Stimulated activated CD4-positive, alpha-beta T cell treated with anti-CD3 and anti-CD28 coated beads, Interleukin-1b, Interleukin-23, amount 100 ng/mL, for 1 hour (primary cell): Measurements from ENCODE around the gene SLC27A6.
"Not testable (repeated sequence)": the region's sequence is repeated elsewhere in the genome, so short reads cannot be mapped to it uniquely, and the experiment has no call there.

ENCODE experiments used
- DNase-seq, 2 donors: peaks; one replicate each; pipeline ENCODE4 v3.0.0-alpha.2; 2020; ENCODE audit warnings: low read depth in 2 of 2

SLC27A6 gene

DNA sequence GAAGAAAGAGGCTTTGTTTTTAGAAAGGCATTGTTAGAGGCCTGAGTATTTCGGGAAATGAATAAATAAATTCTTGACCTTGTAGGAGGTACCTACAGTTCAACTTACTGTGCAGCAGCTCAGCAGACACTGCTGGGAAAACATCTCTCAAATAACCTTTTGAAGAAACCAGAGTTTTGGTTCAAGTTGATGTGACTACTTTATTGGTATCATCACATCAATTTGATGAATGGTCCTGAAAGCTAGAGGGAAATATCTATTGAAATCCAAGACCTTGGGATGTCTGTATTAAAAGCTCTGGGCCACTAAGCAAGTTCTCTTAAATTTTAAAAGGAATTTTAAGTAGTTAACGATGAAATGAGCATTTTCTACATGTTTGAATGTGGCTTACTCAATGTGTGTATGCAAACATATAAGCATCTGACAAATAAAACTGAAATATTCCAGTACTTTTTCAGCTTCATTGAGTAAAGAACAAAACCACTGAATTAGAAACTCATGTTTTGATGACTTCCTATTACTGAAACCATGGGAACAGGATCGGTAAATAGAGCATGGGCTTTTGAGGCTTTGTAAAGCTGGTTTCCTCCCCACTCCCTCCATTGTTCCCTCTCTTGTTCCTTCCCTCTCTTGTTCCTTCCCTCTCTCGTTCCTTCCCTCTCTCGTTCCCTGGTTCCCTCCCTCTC lies 36.7 kb downstream of the SLC27A6 start:
- DNase-seq: no peak

- no peak for DNase-seq
Measured at GRCh38 chr5:129002527-129002842, 37.2 kb downstream of the SLC27A6 start.

DNA sequence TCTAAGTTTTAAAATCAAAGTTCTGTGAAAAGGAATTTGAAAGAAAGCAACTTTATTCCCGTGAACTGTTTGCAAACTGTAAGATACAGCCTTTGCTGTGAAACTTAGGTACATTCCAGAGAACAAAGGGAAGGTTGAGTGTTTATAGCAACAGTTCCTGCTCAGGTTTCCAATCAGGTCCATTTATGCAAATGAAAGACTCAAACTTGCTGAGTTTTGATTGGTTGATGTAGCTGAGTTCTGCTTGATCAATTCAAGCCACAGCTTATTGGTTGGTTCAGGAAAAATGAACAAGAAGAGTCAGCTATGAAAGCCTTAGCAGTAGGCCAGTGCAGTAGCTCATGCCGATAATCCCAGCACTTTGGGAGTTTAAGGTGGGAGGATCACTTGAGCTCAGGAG lies 37.9 kb downstream of the SLC27A6 start:
- DNase-seq: no peak

- DNase-seq: no peak
Measured at GRCh38 chr5:129014185-129014584, 48.9 kb downstream of the SLC27A6 start.

- DNase-seq: no peak
Measured at GRCh38 chr5:129018837-129019236, 53.5 kb downstream of the SLC27A6 start.

GRCh38 chr5:129019401-129019908 lies 54.2 kb downstream of the SLC27A6 start:
- no peak for DNase-seq

DNA sequence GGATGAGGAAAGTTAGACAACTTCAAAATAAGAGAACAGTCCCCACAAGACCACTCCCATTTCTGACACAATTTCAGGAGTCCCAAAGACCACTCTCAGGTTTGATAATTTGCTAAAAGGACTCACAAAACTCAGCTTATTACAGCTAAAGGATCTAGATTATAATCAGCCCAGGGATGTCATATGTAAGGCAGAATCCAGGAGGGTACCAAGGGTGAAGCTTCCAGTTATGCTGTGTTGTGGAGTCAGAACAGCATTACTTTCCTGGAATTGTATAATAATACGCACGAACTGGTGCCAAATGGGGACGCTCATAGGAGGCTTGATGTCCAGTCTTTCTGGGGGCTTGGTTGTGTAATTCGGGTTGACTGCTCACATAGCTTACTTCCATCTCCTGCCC lies 55.4 kb downstream of the SLC27A6 start:
- no peak for DNase-seq

DNA sequence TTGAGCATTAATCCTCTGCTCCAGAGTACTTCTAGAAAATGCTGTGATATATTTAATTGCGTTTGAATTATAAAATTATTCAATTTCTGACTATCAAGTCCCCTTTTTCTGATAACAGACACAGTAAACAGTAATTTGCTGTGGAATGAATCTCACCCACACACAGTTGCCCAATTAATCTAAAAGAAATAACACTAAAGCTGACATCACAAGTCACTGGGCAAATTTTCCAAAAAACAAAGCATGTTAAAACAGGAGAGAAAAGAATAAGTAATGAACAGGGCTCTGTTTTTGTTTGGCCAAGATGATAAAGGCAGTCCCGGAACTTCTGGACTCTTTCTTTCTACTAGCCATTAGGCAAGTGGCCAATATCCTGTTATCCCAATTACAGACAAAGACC lies 56.5 kb downstream of the SLC27A6 start:
- no peak for DNase-seq

DNA sequence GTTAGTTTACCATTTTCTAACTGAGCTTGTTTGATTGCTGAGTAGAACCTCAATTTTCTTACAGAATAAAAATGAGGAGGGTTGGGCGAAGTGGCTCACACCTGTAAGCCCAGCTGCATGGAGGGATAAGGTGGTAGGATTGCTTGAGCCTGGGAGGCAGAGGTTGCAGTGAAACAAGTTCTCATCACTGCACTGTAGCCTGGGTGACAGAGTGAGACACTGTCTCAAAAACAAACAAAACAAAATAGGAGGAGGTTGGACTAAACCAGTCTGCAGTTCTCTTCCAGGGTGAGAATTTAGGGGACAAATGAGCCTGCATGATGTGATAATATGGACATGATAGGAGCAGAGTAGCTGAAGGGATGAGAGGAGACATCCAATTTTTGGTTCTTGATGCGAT lies 57.3 kb downstream of the SLC27A6 start:
- DNase-seq: no peak

DNA sequence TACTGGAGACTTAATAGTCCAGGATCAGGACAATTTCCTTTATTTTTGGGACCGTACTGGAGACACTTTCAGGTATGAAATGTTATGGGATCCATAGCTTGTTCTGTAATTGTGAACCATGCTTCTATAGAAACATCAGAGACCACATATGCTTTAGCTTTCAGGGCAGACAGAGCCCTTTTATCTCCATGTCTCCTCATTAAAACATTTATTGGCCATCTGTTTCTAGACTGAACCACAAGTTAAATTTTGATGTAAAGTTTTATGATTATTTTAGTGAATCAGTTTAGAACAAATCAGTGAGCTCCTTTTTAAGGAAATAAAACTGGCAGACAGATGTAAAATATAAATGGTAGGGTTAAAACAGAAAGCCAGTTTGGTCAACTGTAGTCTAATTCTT lies 62.0 kb downstream of the SLC27A6 start:
- DNase-seq: no peak

GRCh38 chr5:129031886-129032683 lies 66.8 kb downstream of the SLC27A6 start:
- no peak for DNase-seq

GRCh38 chr5:129036257-129036656 lies 71.0 kb downstream of the SLC27A6 start:
- DNase-seq: not testable (repeated sequence)

GRCh38 chr5:129041196-129041881 lies 76.1 kb downstream of the SLC27A6 start:
- DNase-seq: no peak

DNA sequence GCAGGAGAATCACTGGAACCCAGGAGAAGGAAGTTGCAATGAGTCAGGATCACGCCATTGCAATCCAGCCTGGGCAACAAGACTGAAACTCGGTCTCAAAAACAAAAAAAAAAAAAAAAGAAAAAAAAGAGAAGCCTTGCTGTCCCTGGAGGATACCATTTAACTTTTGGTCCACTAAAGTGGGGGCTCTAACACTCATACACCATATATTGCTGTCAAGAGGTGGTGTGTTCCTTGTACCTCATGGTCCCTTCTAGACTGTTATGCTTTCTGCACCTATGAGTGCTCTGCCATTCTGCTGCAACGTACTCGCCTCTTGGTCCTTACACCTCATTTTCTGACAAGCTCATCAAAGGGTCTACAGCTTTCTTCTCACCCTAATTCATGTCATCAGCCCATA lies 77.0 kb downstream of the SLC27A6 start:
- no peak for DNase-seq

- no peak for DNase-seq
Measured at GRCh38 chr5:129043894-129044293, 78.6 kb downstream of the SLC27A6 start.

- no peak for DNase-seq
Measured at GRCh38 chr5:129046151-129046550, 80.9 kb downstream of the SLC27A6 start.

- DNase-seq: no peak
Measured at GRCh38 chr5:129048509-129048908, 83.2 kb downstream of the SLC27A6 start.

- DNase-seq: no peak
Measured at GRCh38 chr5:129049126-129049799, 84.0 kb downstream of the SLC27A6 start.

DNA sequence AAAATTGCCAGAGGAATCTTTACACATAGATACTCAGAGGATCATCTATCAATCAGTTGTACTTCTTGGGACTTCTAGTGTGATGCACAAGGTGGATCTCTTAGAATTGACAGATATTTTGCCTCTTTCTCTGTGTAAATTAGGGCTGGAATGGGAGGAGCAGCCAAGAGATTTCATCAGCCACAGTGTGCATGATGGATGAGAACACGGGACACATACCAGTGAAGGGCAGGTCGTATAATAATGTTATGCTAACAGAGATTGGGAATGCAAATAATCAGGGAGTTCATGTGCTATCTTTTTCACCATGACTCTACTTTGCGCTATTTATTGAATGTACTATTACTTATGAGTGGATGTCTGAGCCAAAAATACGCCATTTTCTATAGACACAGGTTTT lies 86.0 kb downstream of the SLC27A6 start:
- DNase-seq: no peak

DNA sequence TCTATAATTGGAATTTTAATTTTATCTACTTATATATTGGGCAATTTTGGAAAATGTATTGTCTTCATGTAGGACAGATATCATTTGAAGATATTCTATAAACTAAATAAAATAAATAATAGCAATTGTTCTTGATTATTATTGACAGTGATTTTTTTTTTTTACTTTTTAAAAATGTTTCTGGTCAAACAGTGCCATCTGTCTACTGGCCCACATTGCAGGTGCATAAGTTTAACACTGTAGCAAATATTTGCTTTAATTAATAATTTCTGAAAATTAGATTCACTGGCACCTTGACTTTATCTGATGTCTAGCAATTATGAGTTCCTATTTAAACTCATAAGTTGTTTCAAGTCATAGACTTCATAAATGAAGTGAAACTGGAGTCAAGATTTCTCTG lies 88.2 kb downstream of the SLC27A6 start:
- no peak for DNase-seq

DNA sequence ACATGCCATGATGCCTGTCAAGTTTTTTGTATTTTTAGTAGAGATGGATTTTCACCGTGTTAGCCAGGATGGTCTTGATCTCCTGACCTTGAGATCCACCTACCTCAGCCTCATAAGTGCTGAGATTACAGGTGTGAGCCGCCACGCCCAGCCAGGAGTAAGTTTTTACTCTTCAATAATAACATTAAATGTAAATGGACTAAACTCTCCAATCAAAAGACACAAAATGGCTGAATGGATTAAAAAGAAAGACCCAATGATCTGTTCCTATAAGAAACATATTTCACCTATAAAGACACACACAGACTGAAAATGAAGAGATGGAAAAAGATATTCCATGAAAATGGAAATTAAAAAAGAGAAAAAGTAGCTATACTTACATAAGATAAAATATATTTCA lies 92.0 kb downstream of the SLC27A6 start:
- DNase-seq: no peak

DNA sequence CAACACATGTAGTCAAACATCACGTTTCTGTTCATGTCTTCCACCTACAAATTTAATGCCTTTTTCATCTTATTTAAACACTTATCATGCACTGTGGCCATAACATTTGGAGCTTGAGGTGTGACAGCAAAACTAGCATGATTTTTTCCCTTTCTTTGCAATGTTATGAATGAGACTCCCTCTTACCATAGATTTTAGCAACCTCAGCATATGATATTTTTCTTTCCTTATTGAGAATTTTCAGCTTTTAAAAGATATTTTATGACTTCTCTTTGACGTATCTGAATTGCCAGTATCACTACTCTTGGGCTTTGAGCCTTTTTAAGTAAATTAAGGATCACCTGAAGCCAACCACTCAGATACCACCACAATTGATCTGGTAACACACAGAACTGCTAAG lies 96.6 kb downstream of the SLC27A6 start:
- DNase-seq: no peak
